ENCODE results near the gene GMPPA.

Gene GMPPA

GRCh38 chr2:219498280-219499057, at the start of gene GMPPA:
Gene GMPPA (plus strand): TSS chr2:219498891. CDS start chr2:219499976, 1,085 bp downstream.
- DNase-seq (ENCODE audit: low read depth in 2 of 2, low spot score in 1 of 2), result peak; percentile 81 to 84

- DNase-seq (ENCODE audit: low read depth in 2 of 2, low spot score in 1 of 2), result no peak
These were observed 49.1 kb upstream of the GMPPA start for GRCh38 chr2:219449609-219450008.

- DNase-seq (ENCODE audit: low read depth in 2 of 2, low spot score in 1 of 2), result no peak
These were observed 46.9 kb upstream of the GMPPA start for GRCh38 chr2:219451661-219452360.

- no peak for DNase-seq (ENCODE audit: low read depth in 2 of 2, low spot score in 1 of 2)
These were observed 46.1 kb upstream of the GMPPA start for GRCh38 chr2:219452361-219453317.

- no peak for DNase-seq (ENCODE audit: low read depth in 2 of 2, low spot score in 1 of 2)
These were observed 44.8 kb upstream of the GMPPA start for GRCh38 chr2:219453671-219454590.

- no peak for DNase-seq (ENCODE audit: low read depth in 2 of 2, low spot score in 1 of 2)
These were observed 43.1 kb upstream of the GMPPA start for GRCh38 chr2:219455581-219455980.

- DNase-seq (ENCODE audit: low read depth in 2 of 2, low spot score in 1 of 2), result no peak
These were observed 40.8 kb upstream of the GMPPA start for GRCh38 chr2:219457784-219458369.

- DNase-seq (ENCODE audit: low read depth in 2 of 2, low spot score in 1 of 2), result no peak
These were observed 39.7 kb upstream of the GMPPA start for GRCh38 chr2:219458996-219459395.

- DNase-seq (ENCODE audit: low read depth in 2 of 2, low spot score in 1 of 2), result no peak
These were observed 39.0 kb upstream of the GMPPA start for GRCh38 chr2:219459460-219460311.

GRCh38 chr2:219460424-219460926, 38.2 kb upstream of the GMPPA start:
- DNase-seq (ENCODE audit: low read depth in 2 of 2, low spot score in 1 of 2), result no peak

GRCh38 chr2:219461047-219461514, 37.6 kb upstream of the GMPPA start:
- no peak for DNase-seq (ENCODE audit: low read depth in 2 of 2, low spot score in 1 of 2)

- no peak for DNase-seq (ENCODE audit: low read depth in 2 of 2, low spot score in 1 of 2)
These were observed 37.0 kb upstream of the GMPPA start for GRCh38 chr2:219461669-219462068.

GRCh38 chr2:219462349-219462748, 36.3 kb upstream of the GMPPA start:
- no peak for DNase-seq (ENCODE audit: low read depth in 2 of 2, low spot score in 1 of 2)

GRCh38 chr2:219464286-219465032, 34.2 kb upstream of the GMPPA start:
- DNase-seq (ENCODE audit: low read depth in 2 of 2, low spot score in 1 of 2), result no peak

GRCh38 chr2:219465659-219466561, 32.8 kb upstream of the GMPPA start:
- no peak for DNase-seq (ENCODE audit: low read depth in 2 of 2, low spot score in 1 of 2)

GRCh38 chr2:219466816-219467735, 31.6 kb upstream of the GMPPA start:
- no peak for DNase-seq (ENCODE audit: low read depth in 2 of 2, low spot score in 1 of 2)

All from stimulated activated CD8-positive, alpha-beta memory T cell treated with anti-CD3 and anti-CD28 coated beads, Interleukin-4, amount 100 ng/mL, for 4 hours (primary cell).